Measurements from ENCODE around the gene SMIM45.

The SMIM45 gene

DNA sequence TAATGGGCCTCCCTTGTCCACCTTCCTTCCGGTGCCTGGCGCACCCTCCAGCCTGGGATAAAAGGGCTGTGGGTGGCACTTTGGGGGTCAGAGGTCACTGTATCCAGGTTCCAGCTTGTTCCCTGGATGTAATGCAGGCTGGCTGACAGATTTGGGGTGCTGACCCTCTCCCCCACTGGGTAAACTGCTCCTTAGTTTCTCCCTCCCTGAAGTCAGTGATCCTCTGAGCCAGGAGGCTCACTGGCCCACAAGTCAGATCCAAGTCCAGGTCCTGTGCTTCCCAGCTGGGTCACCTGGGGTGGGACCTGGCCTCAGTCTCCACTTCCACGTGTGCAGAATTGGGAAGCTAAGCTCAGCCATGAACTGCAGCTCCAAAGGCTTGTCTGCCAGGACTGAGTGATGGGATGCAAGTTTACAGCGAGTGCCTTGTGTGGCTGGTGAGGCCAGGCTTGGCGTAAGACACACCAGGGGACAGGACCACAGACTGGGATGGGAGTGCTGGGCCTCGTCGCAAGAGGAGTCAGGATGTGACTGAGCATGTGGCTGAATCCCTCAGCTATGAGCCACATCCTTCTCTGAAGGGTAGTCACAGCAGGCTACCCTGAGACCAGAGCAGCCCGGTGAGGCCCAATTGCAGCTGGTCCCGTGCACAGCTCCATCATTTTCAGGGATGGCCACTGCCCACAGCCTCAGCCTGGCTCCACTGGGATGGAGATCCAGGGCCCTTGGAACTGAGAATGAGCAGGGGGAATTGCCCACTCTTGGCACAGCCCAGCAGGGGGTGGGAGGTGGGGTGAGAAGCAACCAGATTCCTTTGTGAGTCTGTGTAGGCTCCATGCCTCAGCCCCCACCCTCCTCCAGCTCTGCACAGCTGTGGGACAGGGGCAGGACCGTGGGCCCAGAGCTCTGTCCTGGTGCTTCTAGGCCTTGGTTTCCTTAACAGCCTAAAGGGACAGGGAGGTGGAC, 44.2 kb upstream of the SMIM45 start:
- in situ Hi-C loops (cut with MboI; ENCODE audit: low pct_unique_long_range_greater_than_20kb, low sequenced_read_pairs, unreplicated experiment) = no loop called here
- DNase-seq (ENCODE audit: low spot score) = no peak
- TF ChIP-seq, protein P1, sequence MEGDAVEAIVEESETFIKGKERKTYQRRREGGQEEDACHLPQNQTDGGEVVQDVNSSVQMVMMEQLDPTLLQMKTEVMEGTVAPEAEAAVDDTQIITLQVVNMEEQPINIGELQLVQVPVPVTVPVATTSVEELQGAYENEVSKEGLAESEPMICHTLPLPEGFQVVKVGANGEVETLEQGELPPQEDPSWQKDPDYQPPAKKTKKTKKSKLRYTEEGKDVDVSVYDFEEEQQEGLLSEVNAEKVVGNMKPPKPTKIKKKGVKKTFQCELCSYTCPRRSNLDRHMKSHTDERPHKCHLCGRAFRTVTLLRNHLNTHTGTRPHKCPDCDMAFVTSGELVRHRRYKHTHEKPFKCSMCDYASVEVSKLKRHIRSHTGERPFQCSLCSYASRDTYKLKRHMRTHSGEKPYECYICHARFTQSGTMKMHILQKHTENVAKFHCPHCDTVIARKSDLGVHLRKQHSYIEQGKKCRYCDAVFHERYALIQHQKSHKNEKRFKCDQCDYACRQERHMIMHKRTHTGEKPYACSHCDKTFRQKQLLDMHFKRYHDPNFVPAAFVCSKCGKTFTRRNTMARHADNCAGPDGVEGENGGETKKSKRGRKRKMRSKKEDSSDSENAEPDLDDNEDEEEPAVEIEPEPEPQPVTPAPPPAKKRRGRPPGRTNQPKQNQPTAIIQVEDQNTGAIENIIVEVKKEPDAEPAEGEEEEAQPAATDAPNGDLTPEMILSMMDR (IDR thresholded peaks at IDR 0.05; ENCODE audit: extremely low read depth, insufficient read depth, missing control alignments) = no peak

DNA sequence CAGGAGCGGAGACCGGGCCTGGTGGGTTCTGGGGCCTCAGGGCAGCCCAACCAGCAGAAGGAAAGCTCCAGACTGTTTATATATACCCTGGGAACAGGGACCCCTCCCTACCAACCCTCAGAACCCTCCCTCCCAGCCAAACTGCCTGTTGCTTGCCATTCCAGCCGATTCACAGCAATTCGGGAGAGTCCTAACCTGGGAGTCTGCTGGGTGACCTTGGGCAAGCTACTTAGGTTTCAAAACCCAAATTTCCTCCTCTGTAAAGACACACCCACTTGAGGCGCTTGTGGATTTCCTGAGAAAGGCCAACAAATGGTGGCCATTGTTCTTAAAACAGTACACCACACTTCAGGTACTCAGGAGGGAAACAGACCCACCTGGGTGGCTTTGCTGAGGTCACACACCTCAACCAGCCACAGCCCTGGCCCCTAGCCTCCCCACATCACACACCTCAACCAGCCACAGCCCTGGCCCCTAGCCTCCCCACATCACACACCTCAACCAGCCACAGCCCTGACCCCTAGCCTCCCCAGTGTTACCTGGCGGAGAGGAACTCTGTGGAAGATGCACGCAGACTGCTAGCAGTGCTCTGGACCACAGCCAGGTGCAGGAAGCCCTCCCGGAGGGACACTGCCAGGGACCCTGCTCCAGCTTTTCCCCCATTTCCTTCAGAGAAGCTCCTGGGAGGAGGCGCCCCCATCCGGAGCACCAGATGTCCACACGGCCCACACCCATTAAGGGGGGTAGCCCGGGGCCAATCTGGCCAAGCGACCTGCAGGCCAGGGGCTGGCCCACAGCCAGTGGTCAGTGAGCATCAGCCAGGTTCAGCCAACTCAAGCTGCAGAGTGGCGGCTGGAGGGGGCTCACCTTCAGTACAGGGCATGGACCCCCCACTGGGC, 43.3 kb upstream of the SMIM45 start:
- no peak for DNase-seq (ENCODE audit: low spot score)
- in situ Hi-C loops (cut with MboI; ENCODE audit: low pct_unique_long_range_greater_than_20kb, low sequenced_read_pairs, unreplicated experiment) = no loop called here
- TF ChIP-seq, protein P1 (IDR thresholded peaks at IDR 0.05; ENCODE audit: extremely low read depth, insufficient read depth, missing control alignments) = no peak

- TF ChIP-seq, protein P1 (IDR thresholded peaks at IDR 0.05; ENCODE audit: extremely low read depth, insufficient read depth, missing control alignments) = no peak
- in situ Hi-C loops (cut with MboI; ENCODE audit: low pct_unique_long_range_greater_than_20kb, low sequenced_read_pairs, unreplicated experiment) = no loop called here
- DNase-seq (ENCODE audit: low spot score) = no peak
Observed at GRCh38 chr22:41909310-41910049, 42.5 kb upstream of the SMIM45 start.

GRCh38 chr22:41910050-41911000, 41.6 kb upstream of the SMIM45 start:
- in situ Hi-C loops (cut with MboI; ENCODE audit: low pct_unique_long_range_greater_than_20kb, low sequenced_read_pairs, unreplicated experiment) = no loop called here
- TF ChIP-seq, protein P1 (IDR thresholded peaks at IDR 0.05; ENCODE audit: extremely low read depth, insufficient read depth, missing control alignments) = no peak
- DNase-seq (ENCODE audit: low spot score) = peak; percentile 70

DNA sequence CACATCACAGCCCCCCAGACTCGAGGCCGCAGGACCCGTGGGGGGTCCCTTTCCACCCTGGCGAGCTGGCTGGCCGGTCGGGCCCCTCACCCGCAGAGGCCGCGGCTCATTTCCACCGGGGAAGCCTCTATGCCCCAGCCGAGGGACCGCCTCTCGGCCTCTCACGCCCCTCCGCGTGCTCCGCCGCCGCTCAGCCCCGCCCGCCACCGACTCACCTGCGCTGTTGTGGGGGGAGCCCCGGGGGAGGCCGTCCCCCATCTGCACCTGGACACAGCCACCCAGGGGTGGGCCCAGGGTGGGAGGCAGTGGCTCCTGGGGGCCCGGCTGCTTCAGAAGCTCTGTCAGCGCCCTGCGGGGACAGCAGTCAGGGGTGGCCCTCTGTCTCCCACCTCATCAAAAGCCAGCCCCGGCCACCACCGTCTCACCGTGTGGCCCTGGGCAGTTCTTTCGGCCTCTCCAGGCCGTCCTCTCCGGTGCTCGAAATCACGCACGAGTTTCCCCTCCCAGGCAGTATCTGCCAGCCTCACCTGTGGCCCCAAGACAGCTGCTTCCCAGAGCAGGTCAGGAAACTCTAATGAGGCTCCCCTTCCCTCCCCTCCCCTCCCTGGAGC, 40.8 kb upstream of the SMIM45 start:
- TF ChIP-seq, protein P1 (IDR thresholded peaks at IDR 0.05; ENCODE audit: extremely low read depth, insufficient read depth, missing control alignments) = no peak
- DNase-seq (ENCODE audit: low spot score) = peak; percentile 61
- in situ Hi-C loops (cut with MboI; ENCODE audit: low pct_unique_long_range_greater_than_20kb, low sequenced_read_pairs, unreplicated experiment) = no loop called here

Measured in GM13977 (cell line).